Measurements from ENCODE around the gene TAF11L8. TPM values are rescaled to one million over a fixed set of nuclear protein-coding genes. Genes with fewer than 3 reads are reported as not detected.
"Not testable (repeated sequence)": the region's sequence is repeated elsewhere in the genome, so short reads cannot be mapped to it uniquely, and the experiment has no call there.

The TAF11L8 gene
- total and polyA plus RNA-seq, 5 donors from 2014 or later = not detected

- H3K27ac Mint-ChIP-seq = not testable (repeated sequence)
Measured at GRCh38 chr5:17607461-17607860, 16.7 kb upstream of the TAF11L8 start.

GRCh38 chr5:17604951-17605350 lies 14.2 kb upstream of the TAF11L8 start:
- Mint-ChIP-seq H3K36me3 (no peaks in the 10 kb centered on the region), H3K9me3 (peaks cover 0 to 16% (median 3%) of the 10 kb centered on the region in 7 donors), H3K27me3 (no peaks in the 10 kb centered on the region), H3K4me3 (no peak overlapping the region), H3K27ac (no peak overlapping the region), H3K4me1 (no peaks in the 10 kb centered on the region)
- DNase-seq = no peak
- Histone ChIP-seq H3K4me3 (ENCODE audit: low read depth, low read length) (no peak overlapping the region), H3K27me3 (ENCODE audit: control insufficient read depth, insufficient read depth, low read length) (no peaks in the 10 kb centered on the region), H3K4me1 (ENCODE audit: control insufficient read depth, insufficient read depth, low read length, poor library complexity, severe bottlenecking) (no peaks in the 10 kb centered on the region), H3K36me3 (ENCODE audit: control insufficient read depth, insufficient read depth, low read length) (no peaks in the 10 kb centered on the region), H3K9me3 (ENCODE audit: control insufficient read depth in 2 of 2, low read length in 2 of 2) (peaks cover 0 to 7% of the 10 kb centered on the region in 2 experiments), H3K27ac (ENCODE audit: insufficient read depth, low read length, poor library complexity, severe bottlenecking) (no peak overlapping the region)
- no peak for ATAC-seq (ENCODE audit: low read depth in 2 of 2)

More at GRCh38 chr5:17607461-17607860, 16.7 kb upstream of the TAF11L8 start:
- not testable (repeated sequence) for H3K4me3 ChIP-seq (ENCODE audit: low read depth, low read length); H3K27me3 ChIP-seq (ENCODE audit: control insufficient read depth, insufficient read depth, low read length); H3K4me1 ChIP-seq (ENCODE audit: control insufficient read depth, insufficient read depth, low read length, poor library complexity, severe bottlenecking); ATAC-seq (ENCODE audit: low read depth in 2 of 2); H3K36me3 ChIP-seq (ENCODE audit: control insufficient read depth, insufficient read depth, low read length); H3K27ac ChIP-seq (ENCODE audit: insufficient read depth, low read length, poor library complexity, severe bottlenecking); H3K4me1 Mint-ChIP-seq; H3K9me3 ChIP-seq (ENCODE audit: control insufficient read depth in 2 of 2, low read length in 2 of 2); H3K36me3 Mint-ChIP-seq; DNase-seq; H3K4me3 Mint-ChIP-seq; H3K27me3 Mint-ChIP-seq
- H3K9me3 Mint-ChIP-seq = peaks cover 0 to 14% (median 3%) of the 10 kb centered on the region in 7 donors

- not testable (repeated sequence) for ATAC-seq (ENCODE audit: low read depth in 2 of 2)
Measured at GRCh38 chr5:17603880-17604279, 13.1 kb upstream of the TAF11L8 start, which contains the start of gene TAF11L11. Gene TAF11L11 (plus strand): TSS chr5:17604183.

GRCh38 chr5:17597728-17598127 lies 7.0 kb upstream of the TAF11L8 start, which contains the start of gene TAF11L10:
Gene TAF11L10 (minus strand): TSS chr5:17597828.
- not testable (repeated sequence) for H3K4me1 ChIP-seq (ENCODE audit: control insufficient read depth, insufficient read depth, low read length, poor library complexity, severe bottlenecking); H3K4me3 ChIP-seq (ENCODE audit: low read depth, low read length); ATAC-seq (ENCODE audit: low read depth in 2 of 2); H3K27me3 ChIP-seq (ENCODE audit: control insufficient read depth, insufficient read depth, low read length); H3K27me3 Mint-ChIP-seq; H3K4me3 Mint-ChIP-seq; H3K27ac ChIP-seq (ENCODE audit: insufficient read depth, low read length, poor library complexity, severe bottlenecking); H3K9me3 Mint-ChIP-seq; H3K27ac Mint-ChIP-seq; H3K36me3 ChIP-seq (ENCODE audit: control insufficient read depth, insufficient read depth, low read length); DNase-seq; H3K36me3 Mint-ChIP-seq; H3K4me1 Mint-ChIP-seq; H3K9me3 ChIP-seq (ENCODE audit: control insufficient read depth in 2 of 2, low read length in 2 of 2)

More at GRCh38 chr5:17603880-17604279, 13.1 kb upstream of the TAF11L8 start, which contains the start of gene TAF11L11:
- not testable (repeated sequence) for H3K4me3 Mint-ChIP-seq; H3K4me1 Mint-ChIP-seq; H3K36me3 Mint-ChIP-seq; H3K4me3 ChIP-seq (ENCODE audit: low read depth, low read length); H3K36me3 ChIP-seq (ENCODE audit: control insufficient read depth, insufficient read depth, low read length); DNase-seq; H3K27ac Mint-ChIP-seq; H3K27me3 Mint-ChIP-seq; H3K27me3 ChIP-seq (ENCODE audit: control insufficient read depth, insufficient read depth, low read length); H3K4me1 ChIP-seq (ENCODE audit: control insufficient read depth, insufficient read depth, low read length, poor library complexity, severe bottlenecking); H3K27ac ChIP-seq (ENCODE audit: insufficient read depth, low read length, poor library complexity, severe bottlenecking); H3K9me3 ChIP-seq (ENCODE audit: control insufficient read depth in 2 of 2, low read length in 2 of 2)
- peaks cover 0 to 16% (median 2%) of the 10 kb centered on the region in 7 donors for H3K9me3 Mint-ChIP-seq

- H3K4me3 ChIP-seq (ENCODE audit: low read depth, low read length); H3K27me3 ChIP-seq (ENCODE audit: control insufficient read depth, insufficient read depth, low read length); H3K36me3 ChIP-seq (ENCODE audit: control insufficient read depth, insufficient read depth, low read length); H3K27ac ChIP-seq (ENCODE audit: insufficient read depth, low read length, poor library complexity, severe bottlenecking); H3K4me1 Mint-ChIP-seq; H3K27me3 Mint-ChIP-seq; H3K27ac Mint-ChIP-seq; H3K9me3 ChIP-seq (ENCODE audit: control insufficient read depth in 2 of 2, low read length in 2 of 2); H3K4me3 Mint-ChIP-seq; ATAC-seq (ENCODE audit: low read depth in 2 of 2); H3K4me1 ChIP-seq (ENCODE audit: control insufficient read depth, insufficient read depth, low read length, poor library complexity, severe bottlenecking); H3K9me3 Mint-ChIP-seq; H3K36me3 Mint-ChIP-seq; DNase-seq: not testable (repeated sequence)
Measured at GRCh38 chr5:17594255-17594654, 3.5 kb upstream of the TAF11L8 start, which contains the start of gene TAF11L9. Gene TAF11L9 (minus strand): TSS chr5:17594394.

GRCh38 chr5:17585658-17586057 lies 5.1 kb downstream of the TAF11L8 start, which contains the start of gene TAF11L7:
Gene TAF11L7 (minus strand): TSS chr5:17585758.
- not testable (repeated sequence) for H3K27ac Mint-ChIP-seq; DNase-seq; H3K4me1 Mint-ChIP-seq; H3K36me3 ChIP-seq (ENCODE audit: control insufficient read depth, insufficient read depth, low read length); H3K27ac ChIP-seq (ENCODE audit: insufficient read depth, low read length, poor library complexity, severe bottlenecking); H3K27me3 ChIP-seq (ENCODE audit: control insufficient read depth, insufficient read depth, low read length); H3K27me3 Mint-ChIP-seq; H3K9me3 ChIP-seq (ENCODE audit: control insufficient read depth in 2 of 2, low read length in 2 of 2); H3K4me3 ChIP-seq (ENCODE audit: low read depth, low read length); H3K4me1 ChIP-seq (ENCODE audit: control insufficient read depth, insufficient read depth, low read length, poor library complexity, severe bottlenecking); ATAC-seq (ENCODE audit: low read depth in 2 of 2); H3K36me3 Mint-ChIP-seq; H3K9me3 Mint-ChIP-seq; H3K4me3 Mint-ChIP-seq

Other genes with a start within 250 kb of the TAF11L8 start
- gene TAF11L2, start 92.7 kb downstream of the TAF11L8 start, total RNA-seq = not detected
- not detected for gene TAF11L2, start 92.7 kb downstream of the TAF11L8 start, polyA plus RNA-seq
- not detected for gene TAF11L3, start 72.6 kb downstream of the TAF11L8 start, total RNA-seq
- gene TAF11L3, start 72.6 kb downstream of the TAF11L8 start, polyA plus RNA-seq = not detected
- gene TAF11L4, start 69.2 kb downstream of the TAF11L8 start, total RNA-seq = not detected
- not detected for gene TAF11L4, start 69.2 kb downstream of the TAF11L8 start, polyA plus RNA-seq
- not detected for gene TAF11L5, start 65.7 kb downstream of the TAF11L8 start, total RNA-seq
- gene TAF11L5, start 65.7 kb downstream of the TAF11L8 start, polyA plus RNA-seq = not detected
- not detected for gene TAF11L6, start 62.3 kb downstream of the TAF11L8 start, total RNA-seq
- not detected for gene TAF11L6, start 62.3 kb downstream of the TAF11L8 start, polyA plus RNA-seq
- not detected for gene TAF11L7, start 5.2 kb downstream of the TAF11L8 start, total RNA-seq
- not detected for gene TAF11L7, start 5.2 kb downstream of the TAF11L8 start, polyA plus RNA-seq
- not detected for gene TAF11L9, start 3.4 kb upstream of the TAF11L8 start, total RNA-seq
- not detected for gene TAF11L9, start 3.4 kb upstream of the TAF11L8 start, polyA plus RNA-seq
- gene TAF11L10, start 6.9 kb upstream of the TAF11L8 start, total RNA-seq = not detected
- gene TAF11L10, start 6.9 kb upstream of the TAF11L8 start, polyA plus RNA-seq = not detected
- gene TAF11L11, start 13.2 kb upstream of the TAF11L8 start, total RNA-seq = not detected
- gene TAF11L11, start 13.2 kb upstream of the TAF11L8 start, polyA plus RNA-seq = not detected
- not detected for gene TAF11L12, start 19.4 kb upstream of the TAF11L8 start, total RNA-seq
- gene TAF11L12, start 19.4 kb upstream of the TAF11L8 start, polyA plus RNA-seq = not detected
- gene TAF11L13, start 41.1 kb upstream of the TAF11L8 start, total RNA-seq = not detected
- gene TAF11L13, start 41.1 kb upstream of the TAF11L8 start, polyA plus RNA-seq = not detected
- not detected for gene TAF11L14, start 43.5 kb upstream of the TAF11L8 start, total RNA-seq
- not detected for gene TAF11L14, start 43.5 kb upstream of the TAF11L8 start, polyA plus RNA-seq